Smooth muscle cell of the coronary artery (primary cell): ENCODE results near the gene KCNK2. TPM values are rescaled to one million over a fixed set of nuclear protein-coding genes. Genes with fewer than 3 reads are reported as not detected.

Source experiments
- total RNA-seq: library from RNA; depleted of rRNA; stranded (reverse); fragments of >200 nt; gene quantifications from 2 replicates; pipeline ENCODE4 v1.2.3, GENCODE V29; 2014; ENCODE audit warnings: low replicate concordance

The KCNK2 gene, protein sequence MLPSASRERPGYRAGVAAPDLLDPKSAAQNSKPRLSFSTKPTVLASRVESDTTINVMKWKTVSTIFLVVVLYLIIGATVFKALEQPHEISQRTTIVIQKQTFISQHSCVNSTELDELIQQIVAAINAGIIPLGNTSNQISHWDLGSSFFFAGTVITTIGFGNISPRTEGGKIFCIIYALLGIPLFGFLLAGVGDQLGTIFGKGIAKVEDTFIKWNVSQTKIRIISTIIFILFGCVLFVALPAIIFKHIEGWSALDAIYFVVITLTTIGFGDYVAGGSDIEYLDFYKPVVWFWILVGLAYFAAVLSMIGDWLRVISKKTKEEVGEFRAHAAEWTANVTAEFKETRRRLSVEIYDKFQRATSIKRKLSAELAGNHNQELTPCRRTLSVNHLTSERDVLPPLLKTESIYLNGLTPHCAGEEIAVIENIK
- 24.9 TPM in 1 of 2 replicates, not detected in the other for total RNA-seq

DNA sequence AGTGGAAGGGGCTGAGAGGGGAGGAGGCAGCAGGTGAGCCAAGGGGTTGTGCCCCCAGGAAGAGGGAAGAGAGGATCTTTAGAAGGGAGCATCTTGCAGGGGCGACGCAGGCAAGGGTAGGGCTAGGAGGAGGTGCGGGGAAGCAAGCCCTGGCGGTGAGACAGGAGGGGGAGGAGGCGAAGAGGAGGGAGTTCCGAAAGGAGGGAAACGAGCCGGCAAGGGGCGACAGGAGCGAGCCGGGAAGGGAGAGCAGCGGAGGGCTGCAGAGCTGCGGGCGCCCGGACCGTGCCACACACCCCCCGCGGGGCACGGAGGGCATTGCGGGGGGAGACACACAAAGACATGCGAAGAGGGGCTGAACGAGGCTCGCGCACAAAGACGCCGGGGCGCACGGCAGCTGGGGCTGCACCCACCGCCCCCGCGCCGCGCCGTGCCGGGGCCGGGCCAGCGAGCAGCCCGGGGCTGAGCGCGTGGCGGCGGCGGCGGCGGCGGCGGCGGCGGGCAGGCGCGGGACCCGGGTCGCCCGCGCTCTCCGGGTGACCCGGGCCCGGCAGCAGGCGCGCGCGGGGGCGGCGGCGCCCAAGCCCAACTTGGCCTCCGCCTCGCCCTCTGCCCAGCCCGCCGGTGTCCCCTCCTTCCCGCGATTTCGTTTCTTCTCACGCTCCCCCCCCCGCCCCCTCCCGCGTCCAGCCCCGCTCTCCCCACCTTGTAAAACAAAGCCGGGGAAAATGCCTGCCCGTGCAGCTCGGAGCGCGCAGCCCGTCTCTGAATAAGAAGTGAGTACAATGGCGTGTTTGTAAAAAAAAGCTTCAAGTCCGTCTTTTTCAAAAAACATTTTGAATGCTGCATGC is at the start of gene KCNK2:
Gene KCNK2 (plus strand): TSS at position 206 of the 851 bp plus-strand sequence. CDS start 649 bp downstream, outside the sequence.

